MCF 10A (cell line): ENCODE measurements around the gene CRIP3. TPM values are rescaled to one million over a fixed set of nuclear protein-coding genes. Genes with fewer than 3 reads are reported as not detected.

Source experiments
- BruUV-seq: library from RNA; stranded (reverse); fragments of 400-500 nt; replicated peaks from 2 replicates; lab custom pipeline; 2021; lab: Mats Ljungman, UMichigan
- CTCF ChIA-PET: fragments of 300-600 bp; sonication (Branson Sonifier 250); formaldehyde crosslinking; extraction: SDS; loops from one replicate; lab custom pipeline; 2021; ENCODE audit warnings: antibody characterized with exemption, inconsistent platforms; lab: Yijun Ruan, JAX
- POLR2A ChIA-PET: fragments of 300-600, 350-650 bp; sonication (Branson Sonifier 250); formaldehyde crosslinking; extraction: SDS; loops from one replicate; lab custom pipeline; 2020; ENCODE audit warnings: antibody characterized with exemption, inconsistent platforms; lab: Yijun Ruan, JAX
- DNase-seq: peaks from one replicate; pipeline ENCODE4 v3.0.0-alpha.2; 2018; ENCODE audit not compliant: unreplicated experiment
- H3K27ac Mint-ChIP-seq: one replicate; pipeline ENCODE4 v1.8.0; 2022; ENCODE audit warnings: mild to moderate bottlenecking, low read depth, mixed read lengths; ENCODE audit not compliant: unreplicated experiment
- H3K27me3 Mint-ChIP-seq: one replicate; pipeline ENCODE4 v1.8.0; 2022; ENCODE audit warnings: mixed read lengths; ENCODE audit not compliant: insufficient read depth, unreplicated experiment
- H3K36me3 Mint-ChIP-seq: one replicate; pipeline ENCODE4 v1.8.0; 2022; ENCODE audit warnings: mild to moderate bottlenecking, moderate library complexity, mixed read lengths; ENCODE audit not compliant: insufficient read depth, unreplicated experiment
- H3K4me1 Mint-ChIP-seq: one replicate; pipeline ENCODE4 v1.8.0; 2022; ENCODE audit warnings: mixed read lengths; ENCODE audit not compliant: insufficient read depth, unreplicated experiment
- H3K4me3 Mint-ChIP-seq: one replicate; pipeline ENCODE4 v1.8.0; 2022; ENCODE audit warnings: mild to moderate bottlenecking, moderate library complexity, mixed read lengths; ENCODE audit not compliant: unreplicated experiment
- H3K9me3 Mint-ChIP-seq: one replicate; pipeline ENCODE4 v1.8.0; 2022; ENCODE audit warnings: mixed read lengths; ENCODE audit not compliant: unreplicated experiment
- CTCF ChIP-seq: fragments of 200-600 bp; IDR thresholded peaks from one replicate; pipeline ENCODE4 v1.8.0; 2022; ENCODE audit warnings: antibody characterized with exemption, mild to moderate bottlenecking; ENCODE audit not compliant: unreplicated experiment
- intact Hi-C: fragments of 100-400 bp; cut with micrococcal nuclease; formaldehyde crosslinking; loops from 2 replicates; pipeline ENCODE4 v1.14.1; 2022
- total RNA-seq: library from RNA; stranded (reverse); gene quantifications from 2 replicates; pipeline ENCODE4 v1.2.3, GENCODE V29; 2022

Gene CRIP3
- total RNA-seq, 1 experiment from 2014 or later: not detected

- TF ChIP-seq CTCF: no peak
- Mint-ChIP-seq H3K4me3 (no peak overlapping the region), H3K27me3 (peaks cover 16% of the 10 kb centered on the region), H3K36me3 (peaks cover 6% of the 10 kb centered on the region), H3K27ac (no peak overlapping the region), H3K4me1 (peaks cover 5% of the 10 kb centered on the region), H3K9me3 (no peaks in the 10 kb centered on the region)
- DNase-seq: no peak
- intact Hi-C loops: no loop called here
- POLR2A ChIA-PET: no interaction called here
- BruUV-seq: no TSS peak
- CTCF ChIA-PET: interaction anchor here (1.0 kb wide), 1 partner anchor 24 kb away, joined by 3 read pairs; no protein-coding TSS in a partner anchor
Observed at GRCh38 chr6:43277306-43277642, 31.4 kb downstream of the CRIP3 start.

GRCh38 chr6:43276577-43277305, 31.9 kb downstream of the CRIP3 start:
- Mint-ChIP-seq H3K4me3 (no peak overlapping the region), H3K27ac (no peak overlapping the region), H3K9me3 (no peaks in the 10 kb centered on the region), H3K4me1 (peaks cover 5% of the 10 kb centered on the region), H3K36me3 (peaks cover 6% of the 10 kb centered on the region), H3K27me3 (peaks cover 11% of the 10 kb centered on the region)
- POLR2A ChIA-PET: no interaction called here
- CTCF ChIA-PET: interaction anchor here (1.0 kb wide), 1 partner anchor 24 kb away, joined by 3 read pairs; no protein-coding TSS in a partner anchor
- no peak for TF ChIP-seq CTCF
- no peak for DNase-seq
- no TSS peak for BruUV-seq
- intact Hi-C loops: no loop called here

GRCh38 chr6:43275801-43276576, 32.6 kb downstream of the CRIP3 start:
- Mint-ChIP-seq H3K27me3 (peaks cover 3% of the 10 kb centered on the region), H3K4me3 (no peak overlapping the region), H3K4me1 (peaks cover 5% of the 10 kb centered on the region), H3K27ac (no peak overlapping the region), H3K36me3 (peaks cover 6% of the 10 kb centered on the region), H3K9me3 (no peaks in the 10 kb centered on the region)
- no peak for DNase-seq
- BruUV-seq: no TSS peak
- intact Hi-C loops: no loop called here
- TF ChIP-seq CTCF: no peak
- ChIA-PET POLR2A (no interaction called here), CTCF (no interaction called here)

- CTCF ChIA-PET: interaction anchor here (0.6 to 1.0 kb wide), 2 partner anchors 11 to 60 kb away, joined by 3 read pairs; no protein-coding TSS in a partner anchor
- POLR2A ChIA-PET: no interaction called here
- Mint-ChIP-seq H3K4me3 (no peak overlapping the region), H3K9me3 (no peaks in the 10 kb centered on the region), H3K27ac (no peak overlapping the region), H3K27me3 (no peaks in the 10 kb centered on the region), H3K36me3 (peaks cover 6% of the 10 kb centered on the region), H3K4me1 (peaks cover 5% of the 10 kb centered on the region)
- intact Hi-C loops: no loop called here
- no peak for TF ChIP-seq CTCF
- no TSS peak for BruUV-seq
- DNase-seq: no peak
Observed at GRCh38 chr6:43274916-43275597, 33.6 kb downstream of the CRIP3 start.
